COLO668 (cell line): ENCODE measurements around the gene TTC21B.
"Not testable (repeated sequence)": the region's sequence is repeated elsewhere in the genome, so short reads cannot be mapped to it uniquely, and the experiment has no call there.

Source experiments
- DNase-seq: peaks from one replicate; lab custom pipeline; 2025; ENCODE audit not compliant: unreplicated experiment; lab: John Stamatoyannopoulos, UW

TTC21B gene

DNA sequence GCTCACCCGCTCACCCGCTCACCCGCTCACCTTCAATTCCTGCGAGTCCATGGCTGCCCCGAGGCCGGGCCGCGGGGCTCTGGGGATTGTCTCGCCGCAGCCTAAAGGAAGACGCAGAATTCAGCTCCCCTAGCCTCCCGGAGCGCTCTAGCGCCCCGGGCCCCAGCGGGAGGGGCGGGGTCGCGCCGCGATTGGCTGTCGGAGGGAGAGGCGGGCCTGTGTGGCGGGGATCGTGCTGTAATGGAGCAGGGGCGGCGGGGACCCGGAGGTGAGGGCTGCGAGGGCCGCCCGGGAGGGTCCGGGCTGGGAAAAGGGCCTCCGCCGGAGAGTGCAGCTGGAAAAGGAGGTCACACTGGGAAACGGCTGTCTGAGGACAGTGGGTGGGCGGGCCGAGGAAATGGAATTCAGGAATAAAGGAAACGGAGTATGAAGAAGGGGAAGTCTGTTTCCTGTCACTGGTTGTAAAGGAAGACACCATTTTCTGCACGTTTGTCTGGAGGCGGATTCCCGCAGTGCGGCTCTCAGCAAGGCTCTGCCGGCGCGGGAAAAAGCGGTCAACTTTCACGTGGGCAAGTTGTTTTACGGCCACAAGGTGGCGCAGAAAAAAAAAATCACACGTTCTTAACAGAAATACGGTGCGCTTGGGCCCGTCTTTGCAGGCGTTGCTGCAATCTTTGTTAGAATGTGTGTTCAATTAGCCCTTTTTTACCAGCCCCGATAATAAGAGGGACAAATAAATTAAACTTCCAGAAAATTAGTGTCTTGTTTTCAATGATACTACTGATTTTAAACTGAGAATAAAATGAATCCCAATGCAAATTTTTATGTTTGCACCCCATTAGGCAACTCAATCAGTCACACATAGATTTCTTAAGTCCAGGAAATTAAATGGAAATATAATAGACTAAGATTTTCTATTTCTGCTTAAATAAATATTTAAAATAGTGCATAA is at the start of gene TTC21B:
Gene TTC21B, minus strand, starts transcription at position 122 of the 952 bp plus-strand sequence. Its CDS starts 71 bp downstream, at position 51.
- peak; percentile 97 for DNase-seq

- no peak for DNase-seq
These were observed 46.8 kb upstream of the TTC21B start for GRCh38 chr2:166000401-166000800.

GRCh38 chr2:165990846-165991245 is 37.3 kb upstream of the TTC21B start:
- DNase-seq: no peak

GRCh38 chr2:165989851-165990250 is 36.3 kb upstream of the TTC21B start:
- no peak for DNase-seq

DNA sequence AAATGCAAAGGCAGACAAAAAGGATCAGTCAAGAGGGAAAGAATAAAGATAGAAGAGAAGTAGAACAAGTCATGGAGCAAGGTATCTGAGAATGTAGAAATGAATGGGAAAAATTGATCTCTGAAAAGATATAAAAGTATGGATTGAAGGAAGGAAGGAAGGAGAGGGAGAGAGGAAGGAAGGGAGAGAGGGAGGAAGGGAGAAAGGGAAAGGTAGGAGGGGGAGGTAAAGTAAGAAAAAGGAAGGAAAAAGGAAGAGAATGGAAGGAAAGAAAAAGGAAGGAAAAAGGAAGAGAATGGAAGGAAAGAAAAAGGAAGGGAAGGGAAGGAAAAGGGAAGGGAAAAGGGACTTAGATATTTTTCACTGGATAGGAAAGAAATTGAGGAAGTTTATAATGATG is 31.5 kb upstream of the TTC21B start:
- DNase-seq: no peak

DNA sequence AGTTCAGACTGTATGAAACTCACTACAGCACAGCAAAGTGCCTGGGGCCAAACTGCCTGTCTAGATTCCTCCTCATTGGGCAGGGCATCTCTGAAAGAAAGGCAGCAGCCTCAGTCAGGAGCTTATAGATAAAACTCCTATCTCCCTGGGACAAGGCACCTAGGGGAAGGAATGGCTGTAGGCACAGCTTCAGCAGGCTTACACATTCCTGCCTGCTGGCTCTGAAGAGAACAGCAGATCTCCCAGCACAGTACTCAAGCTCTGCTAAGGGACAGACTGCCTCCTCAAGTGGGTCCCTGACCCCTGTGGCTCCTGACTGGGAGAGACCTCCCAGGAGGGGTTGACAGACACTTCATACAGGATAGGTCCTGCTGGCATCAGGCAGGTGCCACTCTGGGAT is 18.6 kb upstream of the TTC21B start:
- not testable (repeated sequence) for DNase-seq

DNA sequence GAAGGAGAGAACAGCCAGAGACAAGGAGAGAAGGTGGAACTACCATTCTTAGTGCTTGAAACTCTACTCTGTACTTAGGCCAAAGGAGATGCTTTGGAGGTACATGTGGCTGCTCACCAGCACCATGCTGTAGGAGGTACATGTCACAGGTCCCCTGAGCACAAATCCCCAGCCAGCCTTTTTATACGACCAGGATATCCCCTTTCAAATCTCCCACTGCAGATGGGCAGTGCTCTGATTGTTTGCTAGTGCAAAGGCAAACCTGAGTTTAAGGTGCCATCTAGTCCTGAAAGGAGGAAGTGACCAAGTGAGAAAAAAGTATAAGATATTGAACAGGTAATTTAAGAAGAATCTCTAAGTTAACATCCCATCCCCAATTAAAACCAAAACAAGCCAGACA is 17.1 kb upstream of the TTC21B start:
- DNase-seq: no peak

GRCh38 chr2:165969227-165969626 is 15.7 kb upstream of the TTC21B start:
- DNase-seq: no peak

GRCh38 chr2:165967746-165968145 is 14.2 kb upstream of the TTC21B start:
- no peak for DNase-seq

GRCh38 chr2:165961818-165962217 is 8.2 kb upstream of the TTC21B start:
- DNase-seq: no peak

GRCh38 chr2:165959371-165959770 is 5.8 kb upstream of the TTC21B start:
- DNase-seq: no peak

DNA sequence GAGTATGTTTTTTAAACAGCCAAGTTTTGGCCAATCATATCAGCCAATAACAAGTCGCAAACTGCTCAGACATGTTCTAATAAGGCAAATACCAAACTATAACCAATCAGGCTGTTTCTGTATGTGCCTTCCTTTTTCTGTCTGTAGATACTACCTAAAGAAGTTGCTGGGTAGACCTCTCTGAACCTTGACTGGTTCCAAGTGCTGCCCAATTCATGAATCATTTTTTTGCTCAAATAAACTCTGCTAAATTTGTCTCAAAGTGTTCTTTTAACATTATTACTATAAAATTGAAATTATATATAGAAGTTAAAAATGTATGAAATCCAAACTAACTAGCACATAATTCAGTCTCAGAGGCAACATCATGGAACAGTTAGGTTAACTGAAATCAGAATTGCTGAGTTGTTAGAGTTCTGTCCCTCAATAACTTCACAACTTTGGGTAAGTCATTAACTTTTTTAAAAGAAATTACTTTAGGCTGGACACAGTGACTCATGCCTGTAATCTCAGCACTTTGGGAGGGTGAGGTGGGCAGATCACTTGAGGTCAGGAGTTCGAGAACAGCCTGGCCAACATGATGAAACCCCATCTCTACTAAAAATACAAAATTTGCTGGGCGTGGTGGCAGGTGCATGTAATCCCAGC is 4.9 kb upstream of the TTC21B start:
- no peak for DNase-seq

GRCh38 chr2:165957030-165957675 is 3.6 kb upstream of the TTC21B start:
- no peak for DNase-seq

DNA sequence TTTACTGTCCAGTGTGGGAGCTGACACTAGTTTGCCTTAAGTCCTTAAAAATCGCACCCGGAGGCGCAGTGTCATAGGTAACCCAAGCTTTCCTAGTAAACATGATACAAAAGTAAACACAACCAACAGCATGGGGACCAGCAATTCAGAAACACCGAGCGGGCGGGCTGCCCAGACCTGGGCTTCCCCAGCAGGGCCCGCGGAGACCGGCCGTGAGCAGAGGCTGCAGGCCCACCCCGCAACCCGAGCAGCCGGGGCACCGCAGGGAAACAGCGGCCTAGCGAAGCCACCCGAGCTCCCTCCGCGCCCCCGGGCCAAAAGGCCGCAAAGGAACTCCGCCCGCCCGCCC is 296 bp downstream of the TTC21B start:
- DNase-seq: peak; percentile 93

GRCh38 chr2:165952741-165953211 is 800 bp downstream of the TTC21B start:
- no peak for DNase-seq

DNA sequence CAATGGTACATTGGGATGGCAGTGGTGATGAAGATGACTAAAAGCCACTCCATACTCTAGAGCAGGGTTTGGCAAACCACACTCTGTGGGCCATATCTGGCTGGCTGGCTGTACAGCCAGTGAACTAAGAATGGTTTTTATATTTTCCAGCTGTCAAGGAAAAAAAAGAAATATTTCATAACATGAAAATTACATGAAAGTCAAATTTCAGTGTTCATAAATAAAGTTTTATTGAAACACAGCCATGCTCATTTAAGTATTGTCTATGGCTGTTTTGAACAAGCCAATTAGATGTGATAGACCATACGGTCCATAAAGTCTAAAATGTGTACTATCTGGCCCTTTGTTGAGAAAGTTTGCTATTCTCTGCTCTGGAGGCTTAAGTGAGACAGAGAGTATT is 1.5 kb downstream of the TTC21B start:
- DNase-seq: no peak

DNA sequence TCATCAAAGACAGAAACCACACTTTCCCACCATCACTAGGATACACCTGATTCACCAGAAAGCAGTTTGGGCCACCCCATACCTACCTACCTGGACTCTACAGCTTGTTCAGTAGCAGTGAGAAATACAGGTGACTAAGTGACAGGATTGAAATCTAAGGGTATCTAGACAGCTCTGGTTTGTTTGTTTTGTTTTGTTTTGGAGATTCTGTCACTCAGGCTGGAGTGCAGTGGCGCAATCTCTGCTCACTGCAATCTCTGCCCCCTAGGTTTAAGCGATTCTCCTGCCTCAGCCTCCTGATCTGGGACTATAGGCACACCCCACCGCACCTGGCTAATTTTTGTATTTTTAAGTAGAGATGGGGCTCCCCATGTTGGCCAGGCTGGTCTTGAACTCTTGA is 3.1 kb downstream of the TTC21B start:
- no peak for DNase-seq

GRCh38 chr2:165941827-165942226 is 11.7 kb downstream of the TTC21B start:
- DNase-seq: no peak

DNA sequence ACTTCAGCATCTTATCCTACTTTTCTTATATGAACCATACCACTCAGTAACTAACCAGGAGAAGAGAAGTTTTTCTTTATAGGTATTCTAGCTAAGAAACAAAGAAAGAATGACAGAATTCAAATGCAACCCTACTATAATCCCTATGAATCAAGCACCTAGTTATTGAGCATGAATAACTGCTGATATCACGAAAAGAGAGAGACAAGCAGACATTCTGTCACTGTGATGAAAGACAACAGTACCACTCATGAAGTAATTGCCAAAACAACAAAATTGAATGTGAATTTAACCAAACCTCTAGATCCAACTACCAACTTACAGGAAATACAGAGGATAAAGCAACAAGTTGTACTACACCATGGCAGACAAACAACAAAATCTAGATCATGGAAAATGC is 15.3 kb downstream of the TTC21B start:
- DNase-seq: no peak

- DNase-seq: no peak
These were observed 20.2 kb downstream of the TTC21B start for GRCh38 chr2:165933211-165933910.

GRCh38 chr2:165927774-165928173 is 25.8 kb downstream of the TTC21B start:
- DNase-seq: no peak
